ENCODE results near the gene CD300LB.
A peak's percentile ranks its signal among the peaks of the same experiment; 100 is the strongest.
"Not testable (repeated sequence)": the region's sequence is repeated elsewhere in the genome, so short reads cannot be mapped to it uniquely, and the experiment has no call there.

CD300LB gene

GRCh38 chr17:74524653-74525464, 6.4 kb downstream of the CD300LB start:
- DNase-seq: no peak

- DNase-seq: no peak
These were observed 8.0 kb downstream of the CD300LB start for GRCh38 chr17:74523308-74523707.

- DNase-seq: no peak
These were observed 8.7 kb downstream of the CD300LB start for GRCh38 chr17:74522381-74523105.

- no peak for DNase-seq
These were observed 9.5 kb downstream of the CD300LB start for GRCh38 chr17:74521701-74522201.

GRCh38 chr17:74520790-74521480, 10.3 kb downstream of the CD300LB start:
- no peak for DNase-seq

- DNase-seq: no peak
These were observed 11.2 kb downstream of the CD300LB start for GRCh38 chr17:74520016-74520434.

- DNase-seq: not testable (repeated sequence)
These were observed 12.8 kb downstream of the CD300LB start for GRCh38 chr17:74518413-74518981.

- no peak for DNase-seq
These were observed 14.5 kb downstream of the CD300LB start for GRCh38 chr17:74516561-74517328.

- no peak for DNase-seq
These were observed 15.3 kb downstream of the CD300LB start for GRCh38 chr17:74515941-74516340.

GRCh38 chr17:74514632-74515334, 16.5 kb downstream of the CD300LB start:
- no peak for DNase-seq

- peak; percentile 45 for DNase-seq
These were observed 17.2 kb downstream of the CD300LB start for GRCh38 chr17:74513987-74514631.

GRCh38 chr17:74512624-74513091, 18.6 kb downstream of the CD300LB start:
- DNase-seq: no peak

- no peak for DNase-seq
These were observed 19.2 kb downstream of the CD300LB start for GRCh38 chr17:74512036-74512435.

- DNase-seq: no peak
These were observed 23.1 kb downstream of the CD300LB start for GRCh38 chr17:74508156-74508555.

- not testable (repeated sequence) for DNase-seq
These were observed 27.3 kb downstream of the CD300LB start for GRCh38 chr17:74503949-74504348.

- DNase-seq: no peak
These were observed 28.4 kb downstream of the CD300LB start for GRCh38 chr17:74502861-74503260.

- no peak for DNase-seq
These were observed 31.3 kb downstream of the CD300LB start for GRCh38 chr17:74499992-74500391.

- no peak for DNase-seq
These were observed 33.8 kb downstream of the CD300LB start for GRCh38 chr17:74497471-74497870.

GRCh38 chr17:74493331-74493833, 37.9 kb downstream of the CD300LB start:
- peak; percentile 49 for DNase-seq

GRCh38 chr17:74491626-74492025, 39.6 kb downstream of the CD300LB start:
- DNase-seq: no peak

GRCh38 chr17:74490716-74491115, 40.6 kb downstream of the CD300LB start:
- DNase-seq: no peak
